DND-41 (cell line): ENCODE data around the gene ANKMY1.

Experiments used
- ATAC-seq: fragments of 200-7000 bp; cut with Tn5 transposase; 3 replicates; pipeline ENCODE4 v1.9.1; 2021; ENCODE audit warnings: low read depth; ENCODE audit not compliant: insufficient read depth
- DNase-seq: peaks from one replicate; pipeline ENCODE4 v3.0.0-alpha.2; 2020
- H2AFZ ChIP-seq: 2 replicates; pipeline ENCODE4 v1.6.0; 2012; ENCODE audit warnings: low read depth, low read length
- H3K27ac ChIP-seq: 2 replicates; pipeline ENCODE4 v1.5.1; 2012; ENCODE audit warnings: low read length, inconsistent platforms
- H3K27me3 ChIP-seq: fragments of 200-600 bp; sonication (generic); 2 replicates; pipeline ENCODE4 v1.6.0; 2012; ENCODE audit warnings: low read length, mild to moderate bottlenecking, inconsistent platforms; ENCODE audit not compliant: insufficient read depth, poor library complexity
- H3K36me3 ChIP-seq: 2 replicates; pipeline ENCODE4 v1.5.1; 2012; ENCODE audit warnings: low read length, inconsistent platforms; ENCODE audit not compliant: insufficient read depth
- H3K4me1 ChIP-seq: 2 replicates; pipeline ENCODE4 v1.5.1; 2012; ENCODE audit warnings: mild to moderate bottlenecking, low read length; ENCODE audit not compliant: insufficient read depth
- H3K4me2 ChIP-seq: 2 replicates; pipeline ENCODE4 v1.6.0; 2012; ENCODE audit warnings: mild to moderate bottlenecking, moderate library complexity, low read length, inconsistent platforms; ENCODE audit not compliant: insufficient read depth
- H3K4me3 ChIP-seq, 2 experiments: fragments of 200-600 bp in 1 of 2; shearing (Covaris generic) in 1 of 2; 2 replicates each; pipeline ENCODE4 v1.5.1; 2012 to 2016; ENCODE audit warnings: inconsistent platforms in 2 of 2, low read length in 2 of 2, mild to moderate bottlenecking in 2 of 2, low read depth in 1 of 2, moderate library complexity in 1 of 2
- H3K79me2 ChIP-seq: 2 replicates; pipeline ENCODE4 v1.6.0; 2012; ENCODE audit warnings: low read length, inconsistent platforms; ENCODE audit not compliant: insufficient read depth
- H3K9ac ChIP-seq: 2 replicates; pipeline ENCODE4 v1.6.0; 2012; ENCODE audit warnings: low read depth, mild to moderate bottlenecking, inconsistent platforms, low read length, moderate library complexity
- H3K9me3 ChIP-seq: 2 replicates; pipeline ENCODE4 v1.5.1; 2012; ENCODE audit warnings: low read length, moderate library complexity, mild to moderate bottlenecking, inconsistent platforms; ENCODE audit not compliant: insufficient read depth, severe bottlenecking
- H4K20me1 ChIP-seq: 2 replicates; pipeline ENCODE4 v1.6.0; 2012; ENCODE audit warnings: low read length; ENCODE audit not compliant: insufficient read depth
- EZH2 ChIP-seq: IDR thresholded peaks from 3 replicates; pipeline ENCODE4 v1.6.1; 2012; ENCODE audit warnings: borderline replicate concordance, low read depth, mild to moderate bottlenecking, moderate library complexity, low read length, inconsistent platforms; ENCODE audit not compliant: severe bottlenecking
- TF ChIP-seq, protein P1 (sequence below): IDR thresholded peaks from 2 replicates; pipeline ENCODE4 v1.5.1; 2012; ENCODE audit warnings: borderline replicate concordance, low read length, moderate library complexity, mild to moderate bottlenecking; ENCODE audit not compliant: poor library complexity, severe bottlenecking; ENCODE audit errors: extremely low read depth

ANKMY1 gene

DNA sequence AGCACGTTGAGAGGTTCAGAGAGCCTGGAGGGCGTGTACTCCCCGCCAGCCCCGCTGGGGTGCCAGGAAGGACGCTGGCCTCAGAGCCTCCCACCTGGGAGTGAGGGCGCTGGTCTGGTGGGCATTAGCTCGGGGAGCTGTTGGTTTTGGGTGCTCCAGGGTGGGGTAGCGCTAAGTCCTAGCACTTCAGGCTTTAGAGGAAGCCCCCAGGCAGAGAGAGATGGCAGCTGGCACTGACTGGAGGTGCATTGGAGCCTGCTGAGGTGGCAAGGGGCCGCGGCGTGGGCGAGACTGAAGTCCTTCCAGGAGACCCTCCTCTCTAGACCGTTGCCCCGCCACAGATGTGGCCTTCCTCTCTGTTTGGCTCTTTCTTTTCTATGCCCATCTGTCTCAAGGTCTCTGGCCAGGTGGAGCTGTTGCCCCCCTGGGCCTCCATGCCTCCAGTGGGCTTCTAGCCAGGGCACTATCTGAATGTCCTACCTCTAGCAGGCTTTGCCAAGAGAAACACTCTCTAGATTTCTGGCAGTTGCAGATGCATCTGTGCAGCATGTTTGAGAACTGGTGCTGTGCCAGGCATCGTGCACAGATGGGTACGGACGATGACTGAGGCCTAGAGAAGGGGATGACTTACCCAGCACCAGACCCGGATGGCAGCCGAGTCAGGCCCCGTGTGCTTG lies 35.4 kb upstream of the ANKMY1 start:
- Histone ChIP-seq H3K9ac (no peak overlapping the region), H3K4me3 (no peak overlapping the region), H3K27me3 (no peaks in the 10 kb centered on the region), H3K79me2 (peaks cover 63% of the 10 kb centered on the region), H2AFZ (no peak overlapping the region), H3K36me3 (peaks cover 87% of the 10 kb centered on the region), H3K27ac (no peak overlapping the region), H3K9me3 (no peaks in the 10 kb centered on the region), H3K4me1 (peaks cover 11% of the 10 kb centered on the region), H3K4me2 (no peak overlapping the region), H4K20me1 (peaks cover 98% of the 10 kb centered on the region)
- TF ChIP-seq, protein P1, sequence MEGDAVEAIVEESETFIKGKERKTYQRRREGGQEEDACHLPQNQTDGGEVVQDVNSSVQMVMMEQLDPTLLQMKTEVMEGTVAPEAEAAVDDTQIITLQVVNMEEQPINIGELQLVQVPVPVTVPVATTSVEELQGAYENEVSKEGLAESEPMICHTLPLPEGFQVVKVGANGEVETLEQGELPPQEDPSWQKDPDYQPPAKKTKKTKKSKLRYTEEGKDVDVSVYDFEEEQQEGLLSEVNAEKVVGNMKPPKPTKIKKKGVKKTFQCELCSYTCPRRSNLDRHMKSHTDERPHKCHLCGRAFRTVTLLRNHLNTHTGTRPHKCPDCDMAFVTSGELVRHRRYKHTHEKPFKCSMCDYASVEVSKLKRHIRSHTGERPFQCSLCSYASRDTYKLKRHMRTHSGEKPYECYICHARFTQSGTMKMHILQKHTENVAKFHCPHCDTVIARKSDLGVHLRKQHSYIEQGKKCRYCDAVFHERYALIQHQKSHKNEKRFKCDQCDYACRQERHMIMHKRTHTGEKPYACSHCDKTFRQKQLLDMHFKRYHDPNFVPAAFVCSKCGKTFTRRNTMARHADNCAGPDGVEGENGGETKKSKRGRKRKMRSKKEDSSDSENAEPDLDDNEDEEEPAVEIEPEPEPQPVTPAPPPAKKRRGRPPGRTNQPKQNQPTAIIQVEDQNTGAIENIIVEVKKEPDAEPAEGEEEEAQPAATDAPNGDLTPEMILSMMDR: no peak
- no peak for TF ChIP-seq EZH2
- no peak for ATAC-seq
- no peak for DNase-seq

DNA sequence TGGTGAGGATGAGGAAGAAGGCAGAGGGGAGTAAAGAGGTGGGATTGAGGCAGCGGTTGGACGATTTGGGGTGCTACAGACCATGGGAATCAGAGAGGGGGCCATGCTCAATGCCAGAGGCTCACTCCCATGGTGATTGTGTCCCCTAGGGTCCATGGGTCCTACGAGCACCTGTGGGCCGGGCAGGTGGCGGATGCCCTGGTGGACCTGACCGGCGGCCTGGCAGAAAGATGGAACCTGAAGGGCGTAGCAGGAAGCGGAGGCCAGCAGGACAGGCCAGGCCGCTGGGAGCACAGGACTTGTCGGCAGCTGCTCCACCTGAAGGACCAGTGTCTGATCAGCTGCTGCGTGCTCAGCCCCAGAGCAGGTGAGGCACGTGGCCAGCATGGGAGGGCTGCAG lies 34.0 kb upstream of the ANKMY1 start:
- H3K4me1 ChIP-seq: peaks cover 22% of the 10 kb centered on the region
- H3K4me2 ChIP-seq: no peak overlapping the region
- no peak overlapping the region for H2AFZ ChIP-seq
- no peak overlapping the region for H3K4me3 ChIP-seq
- H3K27ac ChIP-seq: no peak overlapping the region
- H4K20me1 ChIP-seq: peaks cover 98% of the 10 kb centered on the region
- DNase-seq (no peak), ATAC-seq (no peak)
- H3K79me2 ChIP-seq: peaks cover 77% of the 10 kb centered on the region
- peaks cover 74% of the 10 kb centered on the region for H3K36me3 ChIP-seq
- no peaks in the 10 kb centered on the region for H3K27me3 ChIP-seq
- no peaks in the 10 kb centered on the region for H3K9me3 ChIP-seq
- TF ChIP-seq, protein P1: no peak
- no peak for TF ChIP-seq EZH2
- H3K9ac ChIP-seq: no peak overlapping the region

- TF ChIP-seq EZH2: no peak
- TF ChIP-seq, protein P1: no peak
- DNase-seq (no peak), ATAC-seq (no peak)
- H3K4me1 ChIP-seq: peaks cover 22% of the 10 kb centered on the region
- H3K79me2 ChIP-seq: peaks cover 79% of the 10 kb centered on the region
- H3K9me3 ChIP-seq: no peaks in the 10 kb centered on the region
- H3K36me3 ChIP-seq: peaks cover 68% of the 10 kb centered on the region
- no peak overlapping the region for H3K4me2 ChIP-seq
- no peak overlapping the region for H3K27ac ChIP-seq
- H4K20me1 ChIP-seq: peaks cover 93% of the 10 kb centered on the region
- no peak overlapping the region for H3K9ac ChIP-seq
- no peak overlapping the region for H3K4me3 ChIP-seq
- H3K27me3 ChIP-seq: no peaks in the 10 kb centered on the region
- no peak overlapping the region for H2AFZ ChIP-seq
These were observed 33.4 kb upstream of the ANKMY1 start for GRCh38 chr2:240591226-240591625.

- H3K9ac ChIP-seq: no peak overlapping the region
- H3K4me2 ChIP-seq: no peak overlapping the region
- H3K4me3 ChIP-seq: no peak overlapping the region
- no peak overlapping the region for H3K27ac ChIP-seq
- H4K20me1 ChIP-seq: peaks cover 91% of the 10 kb centered on the region
- ATAC-seq (no peak), DNase-seq (no peak)
- TF ChIP-seq, protein P1: no peak
- no peak for TF ChIP-seq EZH2
- H3K27me3 ChIP-seq: no peaks in the 10 kb centered on the region
- no peaks in the 10 kb centered on the region for H3K9me3 ChIP-seq
- peaks cover 82% of the 10 kb centered on the region for H3K79me2 ChIP-seq
- H3K4me1 ChIP-seq: peaks cover 23% of the 10 kb centered on the region
- H2AFZ ChIP-seq: no peak overlapping the region
- peaks cover 63% of the 10 kb centered on the region for H3K36me3 ChIP-seq
These were observed 32.9 kb upstream of the ANKMY1 start for GRCh38 chr2:240590681-240591111.
